H1 (cell line): ENCODE data around the gene PTTG1IP2. TPM values are rescaled to one million over a fixed set of nuclear protein-coding genes. Genes with fewer than 3 reads are reported as not detected.

Experiments
- CTCF ChIA-PET: fragments of 300-600 bp; sonication (Branson Sonifier 250); formaldehyde crosslinking; loops from one replicate; lab custom pipeline; 2021; ENCODE audit not compliant: partially characterized antibody; lab: Charles Lee
- POLR2A ChIA-PET: fragments of 300-600 bp; sonication (Branson Sonifier 250); formaldehyde crosslinking; loops from one replicate; lab custom pipeline; 2021; ENCODE audit warnings: inconsistent platforms; ENCODE audit not compliant: partially characterized antibody; lab: Charles Lee
- DNase-seq, 2 experiments: peaks; one replicate each; pipeline versions ENCODE4 v3.0.0 to v3.0.0-alpha.2; 2010 to 2022; ENCODE audit warnings: low spot score in 2 of 2, low read depth in 1 of 2, mixed read lengths in 1 of 2
- FAIRE-seq: peaks from 2 replicates; lab custom pipeline; 2011; peaks lifted over from hg19 to GRCh38; lab: Jason Lieb, UNC
- H2AFZ ChIP-seq: 2 replicates; pipeline ENCODE4 v1.8.1; 2012; ENCODE audit warnings: low read length, inconsistent platforms
- H2AK5ac ChIP-seq: 2 replicates; pipeline ENCODE4 v1.6.1; 2013; ENCODE audit warnings: low read depth, low read length
- H2BK120ac ChIP-seq: replicated peaks from 2 replicates; pipeline ENCODE3; 2013; ENCODE audit warnings: low read depth, low read length, inconsistent platforms
- H2BK12ac ChIP-seq: 2 replicates; pipeline ENCODE4 v1.6.1; 2013; ENCODE audit warnings: low read depth, low read length
- H2BK15ac ChIP-seq: 2 replicates; pipeline ENCODE4 v1.6.1; 2013; ENCODE audit warnings: low read length
- H2BK20ac ChIP-seq: 2 replicates; pipeline ENCODE4 v1.6.1; 2013; ENCODE audit warnings: low read length
- H2BK5ac ChIP-seq: 2 replicates; pipeline ENCODE4 v1.6.1; 2013; ENCODE audit warnings: low read depth, low read length
- H3K14ac ChIP-seq: 2 replicates; pipeline ENCODE4 v1.6.1; 2013; ENCODE audit warnings: inconsistent platforms; ENCODE audit not compliant: insufficient read length
- H3K18ac ChIP-seq: 2 replicates; pipeline ENCODE4 v1.6.1; 2013; ENCODE audit warnings: low read length; ENCODE audit errors: extremely low read depth
- H3K23ac ChIP-seq: 2 replicates; pipeline ENCODE4 v1.6.1; 2013; ENCODE audit warnings: inconsistent platforms; ENCODE audit not compliant: insufficient read length
- H3K23me2 ChIP-seq: 2 replicates; pipeline ENCODE4 v1.6.1; 2013; ENCODE audit warnings: low read depth, low read length
- H3K27ac ChIP-seq: 2 replicates; pipeline ENCODE4 v1.6.1; 2011; ENCODE audit warnings: low read depth, low read length, inconsistent platforms
- H3K27me3 ChIP-seq, 4 experiments: replicated peaks in 1 of 4; 1 replicate in 1 of 4; 2 replicates in 3 of 4; pipeline versions ENCODE4 v1.6.1 to v1.8.1; 2011 to 2013; ENCODE audit warnings: low read length in 3 of 4, mild to moderate bottlenecking in 3 of 4, inconsistent platforms in 2 of 4, mixed read lengths in 2 of 4, moderate library complexity in 1 of 4; ENCODE audit not compliant: control insufficient read depth in 3 of 4, insufficient read depth in 3 of 4; ENCODE audit errors: extremely low read depth in 1 of 4
- H3K36me3 ChIP-seq, 4 experiments: 2 replicates each; pipeline versions ENCODE4 v1.6.1 to v1.8.1; 2011 to 2013; ENCODE audit warnings: mild to moderate bottlenecking in 4 of 4, low read length in 3 of 4, moderate library complexity in 2 of 4, control low read depth in 1 of 4, inconsistent platforms in 1 of 4; ENCODE audit not compliant: insufficient read depth in 4 of 4, control insufficient read depth in 2 of 4
- H3K4ac ChIP-seq: replicated peaks from 2 replicates; pipeline ENCODE3; 2013; ENCODE audit warnings: low read length, low read depth, mixed read lengths, inconsistent platforms; ENCODE audit not compliant: insufficient read length
- H3K4me1 ChIP-seq, 4 experiments: replicated peaks in 1 of 4; 1 replicate in 1 of 4; 2 replicates in 3 of 4; pipeline versions ENCODE4 v1.6.1 to v1.8.1; 2011 to 2013; ENCODE audit warnings: low read length in 3 of 4, inconsistent platforms in 2 of 4, mixed read lengths in 1 of 4; ENCODE audit not compliant: insufficient read depth in 4 of 4, control insufficient read depth in 3 of 4
- H3K4me2 ChIP-seq, 2 experiments: 2 replicates each; pipeline versions ENCODE4 v1.6.1 to v1.8.1; 2011 to 2013; ENCODE audit warnings: low read depth in 2 of 2, low read length in 2 of 2, control low read depth in 1 of 2, inconsistent platforms in 1 of 2, mild to moderate bottlenecking in 1 of 2; ENCODE audit not compliant: insufficient read depth in 1 of 2
- H3K4me3 ChIP-seq, 4 experiments: fragments of 200-600, 300-600 bp in 1 of 4; sonication (generic), shearing (Covaris generic), sonication (Bioruptor Twin) in 1 of 4; 2 replicates each; pipeline versions ENCODE4 v1.5.1 to v1.8.1; 2011 to 2016; ENCODE audit warnings: low read length in 4 of 4, low read depth in 3 of 4, control low read depth in 2 of 4, inconsistent platforms in 2 of 4, mild to moderate bottlenecking in 2 of 4, mixed read lengths in 1 of 4, moderate library complexity in 1 of 4; ENCODE audit not compliant: insufficient read depth in 2 of 4; ENCODE audit errors: extremely low read depth in 1 of 4
- H3K56ac ChIP-seq: replicated peaks from 2 replicates; pipeline ENCODE3; 2013; ENCODE audit warnings: low read depth, mild to moderate bottlenecking, mixed read lengths, low read length, inconsistent platforms; ENCODE audit not compliant: insufficient read length
- H3K79me1 ChIP-seq: 2 replicates; pipeline ENCODE4 v1.6.1; 2013; ENCODE audit warnings: low read depth, low read length, control low read depth
- H3K79me2 ChIP-seq, 2 experiments: 2 replicates each; pipeline versions ENCODE4 v1.6.1 to v1.8.1; 2012 to 2013; ENCODE audit warnings: low read length in 2 of 2, mild to moderate bottlenecking in 2 of 2, inconsistent platforms in 1 of 2; ENCODE audit not compliant: insufficient read depth in 2 of 2, control insufficient read depth in 1 of 2
- H3K9ac ChIP-seq, 4 experiments: replicated peaks in 1 of 4; 1 replicate in 1 of 4; 2 replicates in 3 of 4; pipeline versions ENCODE4 v1.6.1 to v1.8.1; 2011 to 2013; ENCODE audit warnings: low read depth in 3 of 4, low read length in 3 of 4, control low read depth in 2 of 4, mild to moderate bottlenecking in 2 of 4, moderate library complexity in 2 of 4, inconsistent platforms in 1 of 4; ENCODE audit errors: extremely low read depth in 1 of 4
- H3K9me3 ChIP-seq, 2 experiments: 2 replicates each; pipeline versions ENCODE4 v1.6.1 to v1.8.1; 2012 to 2013; ENCODE audit warnings: mild to moderate bottlenecking in 2 of 2, moderate library complexity in 2 of 2, control low read depth in 1 of 2, inconsistent platforms in 1 of 2, low read depth in 1 of 2, low read length in 1 of 2, mixed read lengths in 1 of 2; ENCODE audit not compliant: insufficient read depth in 2 of 2
- H4K20me1 ChIP-seq, 2 experiments: replicated peaks in 1 of 2; 2 replicates each; pipeline versions ENCODE3 to v1.8.1; 2011 to 2013; ENCODE audit warnings: inconsistent platforms in 2 of 2, low read length in 2 of 2, mild to moderate bottlenecking in 1 of 2; ENCODE audit not compliant: insufficient read depth in 2 of 2, control insufficient read depth in 1 of 2
- H4K5ac ChIP-seq: 2 replicates; pipeline ENCODE4 v1.6.1; 2013; ENCODE audit warnings: low read length, low read depth, mixed read lengths, inconsistent platforms; ENCODE audit not compliant: insufficient read length
- H4K8ac ChIP-seq: 2 replicates; pipeline ENCODE4 v1.8.0; 2013; ENCODE audit warnings: mild to moderate bottlenecking, moderate library complexity, low read length, inconsistent platforms; ENCODE audit not compliant: insufficient read depth; ENCODE audit errors: extremely low read depth
- H4K91ac ChIP-seq: replicated peaks from 2 replicates; pipeline ENCODE3; 2013; ENCODE audit warnings: low read length, mixed read lengths, inconsistent platforms; ENCODE audit not compliant: insufficient read length
- ATF2 ChIP-seq: IDR thresholded peaks from 2 replicates; pipeline ENCODE4 v1.6.1; 2012; ENCODE audit warnings: low read length, inconsistent platforms
- E2F6 ChIP-seq: IDR thresholded peaks from 2 replicates; pipeline ENCODE4 v1.6.1; 2012; ENCODE audit warnings: inconsistent platforms
- EP300 ChIP-seq, 2 experiments: IDR thresholded peaks; 1 replicate in 1 of 2; 2 replicates in 1 of 2; pipeline ENCODE4 v1.6.1; 2011 to 2012; ENCODE audit warnings: low read depth in 2 of 2, low read length in 2 of 2, mild to moderate bottlenecking in 2 of 2, borderline replicate concordance in 1 of 2, inconsistent platforms in 1 of 2, moderate library complexity in 1 of 2
- EZH2 ChIP-seq: fragments of 200-600 bp; sonication (generic); IDR thresholded peaks from 2 replicates; pipeline ENCODE4 v1.7.1; 2012; ENCODE audit warnings: low read depth, mild to moderate bottlenecking, moderate library complexity, low read length, inconsistent platforms; ENCODE audit not compliant: severe bottlenecking
- GTF2F1 ChIP-seq: IDR thresholded peaks from 2 replicates; pipeline ENCODE4 v1.6.1; 2012; ENCODE audit warnings: low read depth, low read length, improper control_type of control experiment, borderline replicate concordance
- KDM1A ChIP-seq: fragments of 200-600, 300-600 bp; sonication (generic); IDR thresholded peaks from 2 replicates; pipeline ENCODE4 v1.7.1; 2016; ENCODE audit warnings: mild to moderate bottlenecking, low read length, borderline replicate concordance
- NRF1 ChIP-seq: IDR thresholded peaks from 2 replicates; pipeline ENCODE4 v1.6.1; 2011; ENCODE audit warnings: mild to moderate bottlenecking, low read depth, low read length, improper control_type of control experiment
- SIN3A ChIP-seq, 2 experiments: IDR thresholded peaks in 1 of 2; conservative IDR thresholded peaks in 1 of 2; 2 replicates each; pipeline ENCODE4 v1.6.1; 2011 to 2012; ENCODE audit warnings: low read length in 2 of 2, improper control_type of control experiment in 1 of 2, low read depth in 1 of 2, mild to moderate bottlenecking in 1 of 2
- SP4 ChIP-seq: IDR thresholded peaks from 2 replicates; pipeline ENCODE4 v1.6.1; 2012; ENCODE audit warnings: low read length, inconsistent platforms
- TBP ChIP-seq: IDR thresholded peaks from 2 replicates; pipeline ENCODE4 v1.6.1; 2011; ENCODE audit warnings: low read depth, low read length, improper control_type of control experiment
- WGBS, 2 experiments: shearing (Covaris generic) in 1 of 2; methylation state at CpG; one replicate each; pipeline versions ENCODE4 v1.1.6 to v1.1.7; 2013 to 2015; ENCODE audit warnings: low lambda C conversion rate in 2 of 2, mixed read lengths in 2 of 2, inconsistent platforms in 1 of 2, low coverage in 1 of 2, missing lambda C conversion rate in 1 of 2; ENCODE audit not compliant: insufficient replicate concordance in 2 of 2, insufficient coverage in 1 of 2, insufficient read length in 1 of 2; ENCODE audit errors: extremely low coverage in 1 of 2, missing lambda C conversion rate in 1 of 2; 5-methylcytosine and 5-hydroxymethylcytosine counted together
- polyA plus RNA-seq, 7 experiments: library from polyadenylated mRNA; depleted of rRNA in 3 of 7; stranded (reverse) in 5 of 7; unstranded in 2 of 7; fragments of >200 nt in 5 of 7; fragments of 200-250 nt in 2 of 7; gene quantifications; 1 replicate in 5 of 7; 2 replicates in 1 of 7; 4 replicates in 1 of 7; pipeline versions ENCODE4 v1.2.1 to v1.2.3, GENCODE V29; 2011 to 2013; ENCODE audit warnings: missing spikeins in 2 of 7, mixed read lengths in 2 of 7
- total RNA-seq: library from RNA; stranded (reverse); fragmentation: NEBNext Ultra II Directional; extraction: Animal tissue kit (Norgen Biotek cat#: 25700); gene quantifications from 2 replicates; pipeline ENCODE4 v1.2.1, GENCODE V29; 2021

Gene PTTG1IP2
- total and polyA plus RNA-seq, 2 of the 8 experiments (the other 6 are each of a cell fraction or from before 2014, with no cell fraction given), result not detected

- Histone ChIP-seq H3K36me3 (no peaks in the 10 kb centered on the region), H3K4me1 (no peaks in the 10 kb centered on the region), H2BK20ac (no peak overlapping the region), H4K8ac (no peak overlapping the region), H2AFZ (no peak overlapping the region), H3K27ac (no peak overlapping the region), H3K18ac (no peak overlapping the region), H2AK5ac (no peak overlapping the region), H3K14ac (no peak overlapping the region), H3K9me3 (peaks cover 0 to 6% of the 10 kb centered on the region in 2 experiments; a peak in 1 of 4 replicates), H3K79me1 (no peaks in the 10 kb centered on the region), H4K5ac (no peak overlapping the region), H3K79me2 (no peaks in the 10 kb centered on the region), H3K23ac (no peak overlapping the region), H2BK5ac (no peak overlapping the region), H3K4ac (no peak overlapping the region), H3K27me3 (no peaks in the 10 kb centered on the region), H2BK120ac (no peak overlapping the region), H3K56ac (no peak overlapping the region), H2BK15ac (no peak overlapping the region), H3K4me2 (no peak overlapping the region), H4K20me1 (no peaks in the 10 kb centered on the region), H3K23me2 (no peaks in the 10 kb centered on the region), H3K4me3 (no peak overlapping the region), H4K91ac (no peak overlapping the region), H3K9ac (no peak overlapping the region), H2BK12ac (no peak overlapping the region)
- DNase-seq, result no peak
- FAIRE-seq, result no peak
- ChIA-PET POLR2A (interaction anchor here (0.7 kb wide), 1 partner anchor 76 kb away, joined by 3 read pairs; no protein-coding TSS in a partner anchor), CTCF (interaction anchor here (1.1 to 1.3 kb wide), 2 partner anchors 9 to 269 kb away, joined by 3 to 4 read pairs; no protein-coding TSS in a partner anchor)
- 88% methylated on average over 6 of the region's 6 CpGs; no CpG with 5 or more reads in 1 of the 2 experiments for WGBS, 2 experiments
- no peak for TF ChIP-seq TBP
- no peak for TF ChIP-seq ATF2
- TF ChIP-seq SIN3A (conservative IDR thresholded peaks at IDR 0.05 in 1 of 2, IDR thresholded peaks at IDR 0.05 in 1 of 2; ENCODE audit: low read depth in 1 of 2, low read length in 2 of 2), result no peak
- TF ChIP-seq E2F6, result no peak
- TF ChIP-seq GTF2F1, result no peak
- no peak for TF ChIP-seq EP300 (IDR thresholded peaks at IDR 0.05; ENCODE audit: borderline replicate concordance in 1 of 2, low read depth in 2 of 2, low read length in 2 of 2)
- TF ChIP-seq EZH2, result no peak
- TF ChIP-seq KDM1A, result no peak
- no peak for TF ChIP-seq SP4
- no peak for TF ChIP-seq NRF1
These were observed 47.8 kb upstream of the PTTG1IP2 start for GRCh38 chr7:90421651-90422050.
